Chondrocyte (in vitro differentiated cells): ENCODE measurements around the gene PKD1. TPM values are rescaled to one million over a fixed set of nuclear protein-coding genes. Genes with fewer than 3 reads are reported as not detected.
A peak's percentile ranks its signal among the peaks of the same experiment; 100 is the strongest.

ENCODE experiments used
- DNase-seq: peaks from one replicate; pipeline ENCODE4 v3.0.0; 2021; ENCODE audit warnings: mixed read lengths, low spot score
- H3K27ac Mint-ChIP-seq: one replicate; pipeline ENCODE4 v1.8.0; 2021; ENCODE audit warnings: mild to moderate bottlenecking, moderate library complexity, mixed read lengths; ENCODE audit not compliant: unreplicated experiment
- H3K27me3 Mint-ChIP-seq: 2 replicates; pipeline ENCODE4 v1.8.0; 2021; ENCODE audit warnings: low read depth, mixed read lengths
- H3K36me3 Mint-ChIP-seq: 2 replicates; pipeline ENCODE4 v1.8.0; 2021; ENCODE audit warnings: low read depth, mixed read lengths
- H3K4me1 Mint-ChIP-seq: 2 replicates; pipeline ENCODE4 v1.8.0; 2021; ENCODE audit warnings: low read depth, mild to moderate bottlenecking, mixed read lengths
- H3K4me3 Mint-ChIP-seq: one replicate; pipeline ENCODE4 v1.8.0; 2021; ENCODE audit warnings: mild to moderate bottlenecking, moderate library complexity, mixed read lengths; ENCODE audit not compliant: unreplicated experiment
- H3K9me3 Mint-ChIP-seq: 2 replicates; pipeline ENCODE4 v1.8.0; 2021; ENCODE audit warnings: low read depth, mixed read lengths
- total RNA-seq: library from RNA; stranded (reverse); gene quantifications from 3 replicates; pipeline ENCODE4 v1.2.1, GENCODE V29; 2021
- TF ChIP-seq, protein P1 (sequence below): fragments of 200-600 bp; sonication (generic); IDR thresholded peaks from 2 replicates; pipeline ENCODE4 v1.5.0; 2021; ENCODE audit warnings: antibody characterized with exemption, mild to moderate bottlenecking, moderate library complexity

Gene PKD1
- total RNA-seq, 1 donor from 2014 or later, result 230 TPM

DNA sequence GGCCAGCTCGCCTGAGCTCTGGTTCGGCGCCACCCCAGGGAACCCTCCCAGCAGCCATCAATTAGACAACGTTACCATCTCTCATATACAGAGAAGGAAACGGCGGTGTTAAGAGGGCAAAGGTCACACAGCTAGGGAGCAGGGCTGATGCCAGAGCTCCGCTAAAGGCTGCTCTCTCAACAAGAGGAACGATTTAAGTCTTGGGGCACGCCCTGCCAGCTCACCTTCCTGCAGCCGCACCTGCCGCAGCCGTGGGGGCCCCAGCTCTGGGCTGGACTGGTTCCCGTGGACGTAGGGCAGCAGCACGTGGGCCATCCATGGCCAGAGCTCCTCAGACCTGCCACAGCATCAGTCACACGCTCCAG, 43.5 kb downstream of the PKD1 start:
- H3K4me3 Mint-ChIP-seq, result no peak overlapping the region

DNA sequence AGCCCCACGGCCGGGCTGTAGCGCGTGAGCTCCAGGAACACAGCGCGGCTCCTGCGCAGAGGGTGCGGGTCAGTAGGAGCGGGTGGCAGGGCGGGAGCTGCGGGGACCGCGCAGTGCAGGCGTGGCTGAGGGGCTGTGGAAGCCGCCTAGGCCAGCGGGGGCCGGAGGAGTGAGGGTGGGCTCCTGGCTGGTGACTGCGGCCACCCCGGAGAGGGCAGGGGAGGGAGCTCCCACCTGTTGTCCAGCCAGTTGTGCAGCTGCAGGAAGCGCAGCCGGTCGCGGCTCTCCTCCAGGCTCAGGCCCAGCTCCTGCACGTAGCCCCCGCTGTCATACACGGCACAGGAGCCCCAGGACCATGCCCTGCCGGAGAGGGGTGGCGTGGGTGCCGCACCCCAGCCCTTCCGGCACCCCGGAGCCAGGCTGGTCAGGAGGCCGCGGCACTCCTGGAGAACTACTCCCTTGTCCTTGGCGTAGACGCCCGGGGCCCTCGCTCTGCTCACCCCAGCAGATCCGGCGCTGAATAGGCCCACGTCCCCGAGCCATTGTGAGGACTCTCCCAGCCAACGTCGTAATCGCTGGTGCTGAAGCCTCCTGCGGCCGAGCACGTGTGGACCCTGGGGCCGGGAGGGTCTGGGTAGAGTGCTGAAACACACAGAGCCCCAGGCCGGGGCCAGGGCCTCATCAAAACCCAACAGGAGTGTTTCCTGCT, 44.0 kb downstream of the PKD1 start:
- Mint-ChIP-seq H3K27me3 (no peaks in the 10 kb centered on the region), H3K9me3 (no peaks in the 10 kb centered on the region), H3K4me3 (no peak overlapping the region), H3K27ac (no peak overlapping the region), H3K36me3 (peaks cover 16% of the 10 kb centered on the region), H3K4me1 (no peaks in the 10 kb centered on the region)
- TF ChIP-seq, protein P1, sequence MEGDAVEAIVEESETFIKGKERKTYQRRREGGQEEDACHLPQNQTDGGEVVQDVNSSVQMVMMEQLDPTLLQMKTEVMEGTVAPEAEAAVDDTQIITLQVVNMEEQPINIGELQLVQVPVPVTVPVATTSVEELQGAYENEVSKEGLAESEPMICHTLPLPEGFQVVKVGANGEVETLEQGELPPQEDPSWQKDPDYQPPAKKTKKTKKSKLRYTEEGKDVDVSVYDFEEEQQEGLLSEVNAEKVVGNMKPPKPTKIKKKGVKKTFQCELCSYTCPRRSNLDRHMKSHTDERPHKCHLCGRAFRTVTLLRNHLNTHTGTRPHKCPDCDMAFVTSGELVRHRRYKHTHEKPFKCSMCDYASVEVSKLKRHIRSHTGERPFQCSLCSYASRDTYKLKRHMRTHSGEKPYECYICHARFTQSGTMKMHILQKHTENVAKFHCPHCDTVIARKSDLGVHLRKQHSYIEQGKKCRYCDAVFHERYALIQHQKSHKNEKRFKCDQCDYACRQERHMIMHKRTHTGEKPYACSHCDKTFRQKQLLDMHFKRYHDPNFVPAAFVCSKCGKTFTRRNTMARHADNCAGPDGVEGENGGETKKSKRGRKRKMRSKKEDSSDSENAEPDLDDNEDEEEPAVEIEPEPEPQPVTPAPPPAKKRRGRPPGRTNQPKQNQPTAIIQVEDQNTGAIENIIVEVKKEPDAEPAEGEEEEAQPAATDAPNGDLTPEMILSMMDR, result no peak
- no peak for DNase-seq

More for the DNA sequence above, 43.5 kb downstream of the PKD1 start:
- DNase-seq, result no peak
- Mint-ChIP-seq H3K36me3 (peaks cover 16% of the 10 kb centered on the region), H3K4me1 (no peaks in the 10 kb centered on the region), H3K9me3 (no peaks in the 10 kb centered on the region), H3K27me3 (no peaks in the 10 kb centered on the region), H3K27ac (no peak overlapping the region)
- TF ChIP-seq, protein P1, result no peak

DNA sequence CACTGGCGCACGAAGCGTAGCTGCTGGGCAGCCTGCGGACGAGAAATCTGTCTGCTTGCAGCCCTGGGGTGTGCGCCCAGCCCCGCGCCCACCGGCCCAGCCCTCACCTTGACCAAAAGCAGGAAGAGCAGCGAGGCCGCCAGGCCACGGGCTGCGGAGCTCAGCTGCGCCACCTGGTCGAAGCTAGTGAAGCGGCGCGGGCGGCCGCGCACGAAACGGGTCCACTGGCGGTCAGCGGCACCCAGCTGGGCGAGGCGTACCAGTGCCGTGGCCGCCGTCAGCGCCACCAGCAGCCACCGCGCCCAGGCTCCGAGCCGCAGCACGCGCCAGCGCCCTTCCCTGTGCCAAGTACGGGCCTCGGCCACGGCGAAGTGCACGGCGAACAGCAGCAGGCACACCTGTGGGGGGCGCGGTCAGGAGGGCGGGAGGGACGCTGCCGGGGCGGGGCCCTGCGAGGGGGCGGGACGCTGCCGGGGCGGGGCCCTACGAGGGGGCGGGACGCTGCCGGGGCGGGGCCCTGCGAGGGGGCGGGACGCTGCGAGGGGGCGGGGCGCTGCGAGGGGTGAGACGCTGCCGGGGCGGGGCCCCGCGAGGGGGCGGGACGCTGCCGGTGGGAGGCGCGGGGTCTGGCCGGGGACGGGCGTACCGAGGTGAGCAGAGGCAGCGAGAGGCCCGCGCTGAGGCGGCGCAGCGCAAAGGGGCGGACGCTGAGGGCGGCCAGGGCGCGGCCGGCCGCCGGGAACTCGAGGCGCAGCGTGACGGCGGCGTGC, 44.7 kb downstream of the PKD1 start:
- Mint-ChIP-seq H3K4me3 (no peak overlapping the region), H3K4me1 (no peaks in the 10 kb centered on the region), H3K27me3 (no peaks in the 10 kb centered on the region), H3K27ac (no peak overlapping the region), H3K36me3 (peaks cover 12% of the 10 kb centered on the region), H3K9me3 (no peaks in the 10 kb centered on the region)
- no peak for DNase-seq
- TF ChIP-seq, protein P1, result peak; percentile 8

DNA sequence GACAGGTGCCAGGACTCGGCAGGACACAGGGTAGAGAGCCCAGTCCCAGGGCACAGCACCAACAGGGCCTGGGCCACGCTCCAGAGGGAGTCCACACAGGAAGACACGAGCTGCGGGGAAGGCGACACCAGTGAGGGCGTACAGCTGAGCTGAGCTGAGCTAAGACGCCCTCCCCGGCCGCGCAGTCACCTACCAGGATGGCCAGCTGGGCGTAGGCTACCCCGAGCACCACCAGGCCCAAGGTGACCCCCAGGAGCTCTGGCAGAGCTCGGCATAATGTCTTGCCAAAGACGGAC, 45.3 kb downstream of the PKD1 start:
- no peak overlapping the region for H3K27ac Mint-ChIP-seq

DNA sequence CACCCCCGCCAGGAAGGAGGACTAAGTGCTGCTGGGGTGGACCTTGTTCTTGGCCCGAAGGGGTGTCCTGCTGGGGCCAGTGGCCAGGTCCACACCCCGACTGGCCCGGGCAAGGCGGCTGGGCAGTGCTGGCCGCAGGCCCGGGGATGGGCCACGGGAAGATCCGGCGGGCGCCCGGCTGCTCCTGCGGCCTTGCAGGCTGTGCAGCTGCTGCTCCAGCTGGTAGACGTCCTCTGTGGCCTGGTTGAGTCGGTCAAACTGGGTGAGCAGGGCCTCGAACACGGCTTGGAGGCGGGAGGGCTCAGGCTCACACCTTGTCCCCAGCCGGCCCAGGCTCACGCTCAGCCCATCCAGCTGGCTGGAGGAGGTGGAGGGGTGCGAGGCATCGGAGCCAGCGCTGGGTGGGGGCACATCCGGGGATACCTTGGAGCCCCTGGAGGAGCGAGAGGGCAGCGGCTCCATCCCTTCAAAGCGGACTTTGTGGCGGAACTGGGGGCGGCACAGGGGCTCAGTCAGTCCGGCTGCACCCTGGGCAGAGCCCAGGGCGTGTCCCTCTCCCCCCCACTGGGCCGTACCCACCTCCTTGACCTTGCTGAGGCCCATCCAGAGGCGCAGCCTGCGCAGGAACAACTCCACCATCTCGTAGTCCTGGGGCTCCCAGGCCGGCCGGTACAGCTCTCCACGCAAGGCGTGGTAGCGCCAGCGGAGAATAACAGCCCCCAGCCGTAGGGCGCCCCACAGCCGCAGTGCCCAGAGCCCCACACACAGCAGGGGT, 45.8 kb downstream of the PKD1 start:
- TF ChIP-seq, protein P1, result no peak
- no peak for DNase-seq
- Mint-ChIP-seq H3K4me1 (no peaks in the 10 kb centered on the region), H3K27me3 (no peaks in the 10 kb centered on the region), H3K27ac (peak overlapping the region; percentile 49), H3K9me3 (no peaks in the 10 kb centered on the region), H3K36me3 (peaks cover 7% of the 10 kb centered on the region), H3K4me3 (no peak overlapping the region)

More for the DNA sequence above, 45.3 kb downstream of the PKD1 start:
- H3K36me3 Mint-ChIP-seq, result peaks cover 9% of the 10 kb centered on the region
- H3K27me3 Mint-ChIP-seq, result no peaks in the 10 kb centered on the region
- TF ChIP-seq, protein P1, result no peak
- DNase-seq, result no peak
- no peaks in the 10 kb centered on the region for H3K9me3 Mint-ChIP-seq
- H3K4me1 Mint-ChIP-seq, result no peaks in the 10 kb centered on the region
- no peak overlapping the region for H3K4me3 Mint-ChIP-seq
